ENCODE measurements around the gene ZBTB26.

GRCh38 chr9:122949696-122950095 is 18.4 kb upstream of the ZBTB26 start:
- TF ChIP-seq EP300 (IDR thresholded peaks at IDR 0.05): no peak
- no peak for TF ChIP-seq CTCF (IDR thresholded peaks at IDR 0.05)
